Mesenchymal stem cell (in vitro differentiated cells and primary cell): ENCODE results near the gene IFTAP.

Experiments used
- DNase-seq: peaks from one replicate; pipeline ENCODE4 v3.0.0-alpha.2; 2013
- H2AFZ ChIP-seq: one replicate; pipeline ENCODE4 v1.6.1; 2013; ENCODE audit warnings: low read depth, mild to moderate bottlenecking, control low read depth, inconsistent platforms, low read length, moderate library complexity
- H2AK5ac ChIP-seq: 2 replicates; pipeline ENCODE4 v1.6.1; 2013; ENCODE audit warnings: low read length, moderate library complexity, mild to moderate bottlenecking, inconsistent platforms; ENCODE audit not compliant: severe bottlenecking
- H2BK120ac ChIP-seq: one replicate; pipeline ENCODE4 v1.6.1; 2013; ENCODE audit warnings: low read depth, mild to moderate bottlenecking, inconsistent platforms, low read length, moderate library complexity
- H2BK12ac ChIP-seq, 2 experiments: one replicate each; pipeline ENCODE4 v1.6.1; 2013; ENCODE audit warnings: inconsistent platforms in 2 of 2, low read length in 2 of 2, mild to moderate bottlenecking in 2 of 2, moderate library complexity in 2 of 2, control low read depth in 1 of 2
- H2BK15ac ChIP-seq: one replicate; pipeline ENCODE4 v1.6.1; 2013; ENCODE audit warnings: mild to moderate bottlenecking, low read depth, inconsistent platforms; ENCODE audit not compliant: poor library complexity, severe bottlenecking
- H2BK5ac ChIP-seq: 2 replicates; pipeline ENCODE4 v1.6.1; 2013; ENCODE audit warnings: low read depth, mild to moderate bottlenecking, low read length, control low read depth, inconsistent platforms; ENCODE audit not compliant: poor library complexity, severe bottlenecking
- H3K14ac ChIP-seq, 2 experiments: one replicate each; pipeline ENCODE4 v1.6.1; 2013; ENCODE audit warnings: inconsistent platforms in 2 of 2, low read length in 2 of 2, control low read depth in 1 of 2, mild to moderate bottlenecking in 1 of 2, moderate library complexity in 1 of 2
- H3K18ac ChIP-seq, 2 experiments: one replicate each; pipeline ENCODE4 v1.6.1; 2013; ENCODE audit warnings: inconsistent platforms in 2 of 2, low read length in 2 of 2, control low read depth in 1 of 2, low read depth in 1 of 2, mild to moderate bottlenecking in 1 of 2
- H3K23ac ChIP-seq, 2 experiments: one replicate each; pipeline ENCODE4 v1.6.1; 2013; ENCODE audit warnings: inconsistent platforms in 2 of 2, low read length in 2 of 2, mild to moderate bottlenecking in 2 of 2, moderate library complexity in 2 of 2, control low read depth in 1 of 2
- H3K27ac ChIP-seq: 2 replicates; pipeline ENCODE4 v1.5.1; 2013; ENCODE audit warnings: mild to moderate bottlenecking, moderate library complexity, low read length, control low read depth, inconsistent platforms; ENCODE audit not compliant: poor library complexity, severe bottlenecking
- H3K27me3 ChIP-seq, 2 experiments: 2 replicates each; pipeline versions ENCODE4 v1.6.1 to v1.7.0; 2013; ENCODE audit warnings: low read length in 2 of 2, mild to moderate bottlenecking in 2 of 2, moderate library complexity in 2 of 2, control low read depth in 1 of 2, inconsistent platforms in 1 of 2; ENCODE audit not compliant: control insufficient read depth in 1 of 2, insufficient read depth in 1 of 2
- H3K36me3 ChIP-seq, 2 experiments: 2 replicates each; pipeline versions ENCODE4 v1.6.1 to v1.7.0; 2013; ENCODE audit warnings: low read length in 2 of 2, control low read depth in 1 of 2, inconsistent platforms in 1 of 2, low read depth in 1 of 2, mild to moderate bottlenecking in 1 of 2; ENCODE audit not compliant: insufficient read depth in 2 of 2, control insufficient read depth in 1 of 2
- H3K4ac ChIP-seq, 2 experiments: one replicate each; pipeline ENCODE4 v1.6.1; 2013; ENCODE audit warnings: inconsistent platforms in 2 of 2, low read length in 2 of 2, mild to moderate bottlenecking in 2 of 2, moderate library complexity in 2 of 2, control low read depth in 1 of 2, low read depth in 1 of 2
- H3K4me1 ChIP-seq: 2 replicates; pipeline ENCODE4 v1.6.1; 2013; ENCODE audit warnings: low read depth, low read length, control low read depth; ENCODE audit not compliant: control insufficient read depth, insufficient read depth
- H3K4me2 ChIP-seq: 2 replicates; pipeline ENCODE4 v1.6.1; 2013; ENCODE audit warnings: low read length, mild to moderate bottlenecking, inconsistent platforms; ENCODE audit not compliant: poor library complexity, severe bottlenecking
- H3K4me3 ChIP-seq, 2 experiments: 2 replicates each; pipeline versions ENCODE4 v1.5.1 to v1.7.0; 2013; ENCODE audit warnings: low read length in 2 of 2, mild to moderate bottlenecking in 2 of 2, control low read depth in 1 of 2, low read depth in 1 of 2; ENCODE audit not compliant: insufficient read depth in 1 of 2
- H3K79me1 ChIP-seq: replicated peaks from 2 replicates; pipeline ENCODE4 v1.6.1; 2013; ENCODE audit warnings: mild to moderate bottlenecking, control low read depth, low read length, inconsistent platforms; ENCODE audit not compliant: poor library complexity, severe bottlenecking
- H3K9ac ChIP-seq: 2 replicates; pipeline ENCODE4 v1.7.0; 2013; ENCODE audit warnings: mild to moderate bottlenecking, low read length, moderate library complexity
- H3K9me3 ChIP-seq: 2 replicates; pipeline ENCODE4 v1.7.0; 2013; ENCODE audit warnings: mild to moderate bottlenecking, low read length; ENCODE audit not compliant: control insufficient read depth
- H4K8ac ChIP-seq: one replicate; pipeline ENCODE4 v1.6.1; 2013; ENCODE audit warnings: inconsistent platforms, mild to moderate bottlenecking, low read length, moderate library complexity
- H4K91ac ChIP-seq: one replicate; pipeline ENCODE4 v1.6.1; 2013; ENCODE audit warnings: mild to moderate bottlenecking, low read length, inconsistent platforms
- WGBS: methylation state at CpG from one replicate; pipeline ENCODE4 v1.1.7; 2013; ENCODE audit warnings: mixed read lengths; 5-methylcytosine and 5-hydroxymethylcytosine counted together

Gene IFTAP

DNA sequence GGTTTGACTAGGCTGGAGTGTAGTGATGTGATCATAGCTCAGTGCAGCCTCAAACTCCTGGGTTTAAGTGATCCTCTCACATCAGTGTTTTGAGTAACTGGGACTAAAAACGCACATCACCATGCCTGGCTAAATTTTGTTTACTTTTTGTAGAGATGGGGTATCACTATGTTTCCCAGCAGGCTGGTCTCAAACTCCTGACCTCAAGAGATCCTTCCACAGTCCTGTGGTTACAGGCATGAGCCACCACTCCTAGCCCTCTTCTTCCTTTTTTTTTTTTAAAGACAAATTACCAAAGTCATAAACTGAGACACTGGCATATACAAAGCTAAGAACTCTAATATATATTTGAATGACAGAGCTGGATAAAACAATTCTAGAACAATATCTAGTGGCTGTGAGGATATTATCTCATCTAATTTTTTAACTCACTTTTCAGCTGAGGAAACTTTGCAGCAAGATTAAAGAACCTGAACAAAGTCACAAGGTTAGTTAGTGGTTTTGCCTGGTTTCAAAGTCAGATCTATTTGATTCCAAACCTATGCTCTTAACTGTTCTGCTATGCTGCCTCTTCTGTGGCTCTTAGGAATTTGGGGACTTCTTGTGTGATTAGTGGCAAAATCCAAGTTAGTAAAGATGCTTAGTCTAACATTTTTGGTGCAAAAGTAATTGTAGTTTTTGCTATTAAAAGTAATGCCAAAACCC, 99.0 kb downstream of the IFTAP start:
- no CpG with 5 or more reads among the region's 1 CpG for WGBS
- no peaks in the 10 kb centered on the region for H3K79me1 ChIP-seq
- H3K27ac ChIP-seq = no peak overlapping the region
- H2BK15ac ChIP-seq = no peak overlapping the region
- peaks cover 13 to 24% of the 10 kb centered on the region in 2 experiments for H3K27me3 ChIP-seq
- no peak for DNase-seq
- H4K8ac ChIP-seq = no peak overlapping the region
- H3K18ac ChIP-seq = no peak overlapping the region
- no peak overlapping the region for H3K4ac ChIP-seq
- no peak overlapping the region for H4K91ac ChIP-seq
- H2BK12ac ChIP-seq = no peak overlapping the region
- no peak overlapping the region for H3K23ac ChIP-seq
- H3K36me3 ChIP-seq = no peaks in the 10 kb centered on the region
- H3K4me3 ChIP-seq = no peak overlapping the region
- no peak overlapping the region for H2BK5ac ChIP-seq
- no peaks in the 10 kb centered on the region for H3K9me3 ChIP-seq
- no peak overlapping the region for H3K14ac ChIP-seq
- H2AFZ ChIP-seq = no peak overlapping the region
- no peaks in the 10 kb centered on the region for H3K4me1 ChIP-seq
- no peak overlapping the region for H3K4me2 ChIP-seq
- no peak overlapping the region for H3K9ac ChIP-seq
- no peak overlapping the region for H2BK120ac ChIP-seq
- H2AK5ac ChIP-seq = no peak overlapping the region

DNA sequence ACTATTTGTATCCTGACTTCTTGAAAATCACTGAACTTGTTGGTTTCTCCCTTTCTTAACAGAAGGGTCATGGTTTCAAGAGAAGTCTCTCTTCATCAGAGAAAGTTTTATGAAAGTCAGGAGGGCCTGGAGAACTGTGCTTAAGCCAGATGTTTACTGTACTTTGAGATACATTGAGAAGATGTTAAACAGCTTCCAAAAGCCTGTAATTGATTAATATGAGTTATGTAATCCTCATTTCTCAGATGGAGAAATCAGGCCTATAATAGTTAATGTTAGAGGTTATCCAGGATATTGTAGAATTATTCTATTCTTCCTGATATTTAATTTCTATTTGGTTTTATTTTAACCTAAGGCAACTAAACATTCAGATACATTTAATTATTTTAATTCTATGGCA, 100.8 kb downstream of the IFTAP start:
- H3K4ac ChIP-seq = no peak overlapping the region
- no peak overlapping the region for H3K23ac ChIP-seq
- no peaks in the 10 kb centered on the region for H3K4me1 ChIP-seq
- no peak overlapping the region for H2BK15ac ChIP-seq
- DNase-seq = no peak
- peaks cover 5 to 19% of the 10 kb centered on the region in 2 experiments for H3K27me3 ChIP-seq
- H3K4me3 ChIP-seq = no peak overlapping the region
- no peak overlapping the region for H3K14ac ChIP-seq
- H2AK5ac ChIP-seq = no peak overlapping the region
- no peaks in the 10 kb centered on the region for H3K9me3 ChIP-seq
- no peak overlapping the region for H2BK12ac ChIP-seq
- no peak overlapping the region for H4K91ac ChIP-seq
- H3K79me1 ChIP-seq = no peaks in the 10 kb centered on the region
- no peak overlapping the region for H3K4me2 ChIP-seq
- H4K8ac ChIP-seq = no peak overlapping the region
- no peak overlapping the region for H3K27ac ChIP-seq
- H3K18ac ChIP-seq = no peak overlapping the region
- H3K36me3 ChIP-seq = no peaks in the 10 kb centered on the region
- no peak overlapping the region for H2AFZ ChIP-seq
- H3K9ac ChIP-seq = no peak overlapping the region
- H2BK5ac ChIP-seq = no peak overlapping the region
- no peak overlapping the region for H2BK120ac ChIP-seq

GRCh38 chr11:36695571-36695970, 101.3 kb downstream of the IFTAP start:
- H3K18ac ChIP-seq = no peak overlapping the region
- peaks cover 5 to 23% of the 10 kb centered on the region in 2 experiments for H3K27me3 ChIP-seq
- DNase-seq = no peak
- H3K27ac ChIP-seq = no peak overlapping the region
- H2AK5ac ChIP-seq = no peak overlapping the region
- no peak overlapping the region for H3K9ac ChIP-seq
- H3K14ac ChIP-seq = no peak overlapping the region
- H3K23ac ChIP-seq = no peak overlapping the region
- H3K4ac ChIP-seq = no peak overlapping the region
- H3K9me3 ChIP-seq = no peaks in the 10 kb centered on the region
- no peaks in the 10 kb centered on the region for H3K36me3 ChIP-seq
- no peak overlapping the region for H2BK120ac ChIP-seq
- no peaks in the 10 kb centered on the region for H3K4me1 ChIP-seq
- no peaks in the 10 kb centered on the region for H3K79me1 ChIP-seq
- WGBS = 66% methylated on average over 4 of the region's 6 CpGs
- H3K4me2 ChIP-seq = no peak overlapping the region
- no peak overlapping the region for H2AFZ ChIP-seq
- no peak overlapping the region for H4K91ac ChIP-seq
- H3K4me3 ChIP-seq = no peak overlapping the region
- no peak overlapping the region for H4K8ac ChIP-seq
- H2BK5ac ChIP-seq = no peak overlapping the region
- no peak overlapping the region for H2BK15ac ChIP-seq
- H2BK12ac ChIP-seq = no peak overlapping the region

GRCh38 chr11:36696550-36696949, 102.2 kb downstream of the IFTAP start:
- Histone ChIP-seq H3K4me1 (no peaks in the 10 kb centered on the region), H3K14ac (no peak overlapping the region), H3K27ac (no peak overlapping the region), H3K4ac (no peak overlapping the region), H3K9me3 (no peaks in the 10 kb centered on the region), H2BK5ac (no peak overlapping the region), H3K4me2 (no peak overlapping the region), H4K91ac (no peak overlapping the region), H3K27me3 (peaks cover 5 to 23% of the 10 kb centered on the region in 2 experiments), H3K9ac (no peak overlapping the region), H3K79me1 (no peaks in the 10 kb centered on the region), H2BK12ac (no peak overlapping the region), H3K18ac (no peak overlapping the region), H2AFZ (no peak overlapping the region), H2AK5ac (no peak overlapping the region), H2BK120ac (no peak overlapping the region), H3K23ac (no peak overlapping the region), H2BK15ac (no peak overlapping the region), H4K8ac (no peak overlapping the region), H3K4me3 (no peak overlapping the region), H3K36me3 (no peaks in the 10 kb centered on the region)
- DNase-seq = no peak
- 80% methylated on average over 6 of the region's 6 CpGs for WGBS
